GM12874 (cell line): ENCODE measurements around the gene TMEM200A.

Experiments
- TF ChIP-seq, protein P1 (sequence below): IDR thresholded peaks from 2 replicates; pipeline ENCODE4 v1.5.1; 2011; ENCODE audit warnings: low read depth, mild to moderate bottlenecking, control low read depth, low read length, moderate library complexity; ENCODE audit not compliant: insufficient read depth

The TMEM200A gene

GRCh38 chr6:130424710-130425109, 58.9 kb downstream of the TMEM200A start:
- TF ChIP-seq, protein P1, sequence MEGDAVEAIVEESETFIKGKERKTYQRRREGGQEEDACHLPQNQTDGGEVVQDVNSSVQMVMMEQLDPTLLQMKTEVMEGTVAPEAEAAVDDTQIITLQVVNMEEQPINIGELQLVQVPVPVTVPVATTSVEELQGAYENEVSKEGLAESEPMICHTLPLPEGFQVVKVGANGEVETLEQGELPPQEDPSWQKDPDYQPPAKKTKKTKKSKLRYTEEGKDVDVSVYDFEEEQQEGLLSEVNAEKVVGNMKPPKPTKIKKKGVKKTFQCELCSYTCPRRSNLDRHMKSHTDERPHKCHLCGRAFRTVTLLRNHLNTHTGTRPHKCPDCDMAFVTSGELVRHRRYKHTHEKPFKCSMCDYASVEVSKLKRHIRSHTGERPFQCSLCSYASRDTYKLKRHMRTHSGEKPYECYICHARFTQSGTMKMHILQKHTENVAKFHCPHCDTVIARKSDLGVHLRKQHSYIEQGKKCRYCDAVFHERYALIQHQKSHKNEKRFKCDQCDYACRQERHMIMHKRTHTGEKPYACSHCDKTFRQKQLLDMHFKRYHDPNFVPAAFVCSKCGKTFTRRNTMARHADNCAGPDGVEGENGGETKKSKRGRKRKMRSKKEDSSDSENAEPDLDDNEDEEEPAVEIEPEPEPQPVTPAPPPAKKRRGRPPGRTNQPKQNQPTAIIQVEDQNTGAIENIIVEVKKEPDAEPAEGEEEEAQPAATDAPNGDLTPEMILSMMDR: no peak

- TF ChIP-seq, protein P1: no peak
Measured at GRCh38 chr6:130425537-130425936, 59.7 kb downstream of the TMEM200A start.

DNA sequence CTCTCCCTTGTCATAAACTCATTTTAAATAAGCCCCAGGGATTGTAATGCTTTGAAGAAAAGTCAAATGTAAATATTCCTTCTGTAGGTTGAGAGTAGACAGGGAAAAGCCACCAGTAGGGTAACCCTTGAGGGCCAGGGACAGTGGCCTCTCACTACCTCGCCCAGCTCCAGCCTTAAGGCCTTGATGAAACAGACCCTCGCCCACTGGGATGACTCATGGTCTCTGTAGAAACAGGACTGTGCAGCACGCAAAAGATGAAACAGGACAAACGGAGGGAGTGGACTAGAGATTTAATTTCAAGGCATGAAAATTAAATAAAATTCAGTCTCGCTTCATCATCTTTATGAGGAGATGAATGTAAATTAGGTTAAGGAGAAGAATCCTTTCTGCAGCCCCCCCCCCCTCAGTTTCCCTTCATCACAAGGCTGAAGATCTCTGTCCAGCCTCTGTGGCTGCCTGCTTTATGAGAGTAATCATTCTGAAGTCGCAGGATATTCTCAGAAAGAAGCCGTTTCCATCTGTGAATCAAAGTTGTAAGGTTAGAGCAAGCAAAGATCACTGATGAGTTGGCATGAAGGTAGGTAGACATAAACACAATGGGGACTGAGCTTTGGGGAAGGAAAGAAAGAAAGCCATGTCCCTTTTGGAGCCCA, 60.4 kb downstream of the TMEM200A start:
- TF ChIP-seq, protein P1: no peak

GRCh38 chr6:130431346-130431852, 65.6 kb downstream of the TMEM200A start:
- TF ChIP-seq, protein P1: no peak

DNA sequence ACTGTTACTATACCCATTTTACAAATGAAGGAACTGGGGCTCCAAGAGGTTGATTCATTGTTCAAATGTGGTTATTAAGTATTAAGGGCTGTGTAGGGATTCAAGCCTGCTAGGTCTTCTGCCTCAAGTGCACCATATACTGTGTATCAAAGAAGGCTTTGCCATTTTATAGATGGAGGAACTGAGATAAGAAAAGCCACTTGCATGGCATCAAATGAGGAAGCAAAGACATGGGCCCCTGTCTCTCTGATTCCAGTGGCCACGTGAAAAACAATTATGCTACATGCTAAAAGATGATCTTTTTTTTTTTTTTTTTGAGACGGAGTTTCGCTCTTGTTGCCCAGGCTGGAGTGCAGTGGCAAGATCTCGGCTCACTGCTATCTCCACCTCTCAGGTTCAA, 67.0 kb downstream of the TMEM200A start:
- TF ChIP-seq, protein P1: no peak

GRCh38 chr6:130434174-130434873, 68.5 kb downstream of the TMEM200A start:
- TF ChIP-seq, protein P1: no peak

DNA sequence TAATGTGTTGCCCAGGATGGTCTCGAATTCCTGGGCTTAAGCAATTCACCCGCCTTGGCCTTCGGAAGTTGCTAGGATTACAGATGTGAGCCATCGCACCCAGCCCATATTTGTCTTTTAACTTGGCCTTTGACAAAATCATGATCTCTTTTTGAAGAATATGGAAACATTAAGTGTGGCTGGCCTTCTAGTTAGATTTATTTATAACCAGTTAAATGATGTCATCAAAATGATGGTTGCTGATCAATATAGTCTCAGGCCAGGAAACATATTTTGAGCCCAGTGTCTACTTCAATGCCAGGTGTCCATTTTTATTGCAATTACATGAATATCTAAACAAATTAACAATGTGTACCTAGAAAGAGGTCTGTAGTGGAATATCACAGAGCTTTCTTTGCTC, 69.4 kb downstream of the TMEM200A start:
- TF ChIP-seq, protein P1: no peak
